ENCODE results near the gene ARHGEF38.

ARHGEF38 gene, protein sequence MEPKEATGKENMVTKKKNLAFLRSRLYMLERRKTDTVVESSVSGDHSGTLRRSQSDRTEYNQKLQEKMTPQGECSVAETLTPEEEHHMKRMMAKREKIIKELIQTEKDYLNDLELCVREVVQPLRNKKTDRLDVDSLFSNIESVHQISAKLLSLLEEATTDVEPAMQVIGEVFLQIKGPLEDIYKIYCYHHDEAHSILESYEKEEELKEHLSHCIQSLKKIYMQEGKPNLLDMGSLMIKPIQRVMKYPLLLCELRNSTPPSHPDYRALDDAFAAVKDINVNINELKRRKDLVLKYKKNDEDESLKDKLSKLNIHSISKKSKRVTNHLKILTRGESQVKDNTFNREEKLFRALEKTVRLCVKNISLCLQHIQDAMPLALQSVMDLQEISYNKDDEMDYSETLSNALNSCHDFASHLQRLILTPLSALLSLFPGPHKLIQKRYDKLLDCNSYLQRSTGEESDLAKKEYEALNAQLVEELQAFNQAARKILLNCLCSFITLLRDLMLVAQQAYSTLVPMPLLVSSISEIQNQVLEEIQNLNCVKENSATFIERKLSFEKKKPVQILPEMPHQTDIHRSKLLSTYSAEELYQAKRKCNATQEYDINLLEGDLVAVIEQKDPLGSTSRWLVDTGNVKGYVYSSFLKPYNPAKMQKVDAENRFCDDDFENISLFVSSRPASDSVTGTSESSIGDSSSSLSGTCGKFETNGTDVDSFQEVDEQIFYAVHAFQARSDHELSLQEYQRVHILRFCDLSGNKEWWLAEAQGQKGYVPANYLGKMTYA

DNA sequence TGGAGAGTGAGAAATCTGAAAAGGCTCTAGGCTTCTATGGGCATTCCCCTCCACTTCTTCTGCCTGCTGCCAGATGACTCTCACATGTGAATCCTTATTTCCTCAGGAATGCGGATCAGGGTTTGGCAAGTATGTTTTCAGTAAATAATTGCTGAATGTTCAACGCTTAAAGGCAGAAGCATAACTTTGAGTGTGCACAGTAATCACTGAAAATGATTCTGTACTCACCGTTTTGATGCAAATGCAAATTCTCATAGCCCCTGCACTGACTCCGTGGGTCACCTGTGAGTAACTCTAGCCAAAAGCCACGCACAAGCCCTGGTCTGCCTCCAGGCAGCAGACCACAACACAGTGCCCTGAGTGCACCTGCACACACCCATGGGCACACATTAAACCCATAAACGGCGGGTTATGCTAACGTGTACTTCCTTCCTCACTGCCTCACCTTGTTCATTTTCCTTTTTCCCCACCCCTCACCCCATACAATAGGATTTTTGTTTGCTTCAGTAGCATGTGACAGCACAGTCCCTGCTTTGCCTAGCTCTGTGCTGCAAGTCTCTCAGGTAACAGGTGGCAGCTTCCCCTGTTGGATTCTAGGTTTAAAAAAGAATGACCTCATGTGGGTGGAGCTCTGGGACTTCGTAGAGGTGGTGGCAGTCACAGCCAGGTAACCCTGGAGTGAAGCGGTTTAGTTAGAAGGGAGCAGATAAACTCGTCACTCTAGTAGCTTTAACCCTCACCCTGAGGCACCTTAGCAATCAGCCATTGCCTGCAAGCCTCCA, at the start of gene ARHGEF38:
Gene ARHGEF38 (plus strand): TSS at position 656 of the 782 bp plus-strand sequence. CDS start 146 bp downstream, outside the sequence.
- DNase-seq (ENCODE audit: low spot score), result no peak

DNA sequence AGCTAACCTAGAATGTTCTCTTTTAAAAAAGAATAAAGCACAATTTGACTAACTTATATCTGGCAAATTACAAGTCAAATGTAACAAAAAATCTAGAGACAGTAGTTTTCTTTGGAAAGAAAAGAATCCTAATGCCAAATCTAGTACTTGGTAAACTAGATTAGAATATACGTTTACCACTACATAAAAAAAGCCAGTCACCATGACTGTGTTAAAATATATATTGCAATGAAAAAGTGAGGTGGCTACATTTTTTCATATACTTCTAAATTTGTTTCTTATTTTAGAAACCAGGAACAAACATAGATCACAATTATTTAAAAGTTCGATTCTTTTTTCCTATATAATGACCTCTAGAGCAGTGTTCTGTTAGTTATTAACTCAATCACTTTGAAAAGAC, 48.9 kb upstream of the ARHGEF38 start:
- DNase-seq (ENCODE audit: low spot score), result no peak

DNA sequence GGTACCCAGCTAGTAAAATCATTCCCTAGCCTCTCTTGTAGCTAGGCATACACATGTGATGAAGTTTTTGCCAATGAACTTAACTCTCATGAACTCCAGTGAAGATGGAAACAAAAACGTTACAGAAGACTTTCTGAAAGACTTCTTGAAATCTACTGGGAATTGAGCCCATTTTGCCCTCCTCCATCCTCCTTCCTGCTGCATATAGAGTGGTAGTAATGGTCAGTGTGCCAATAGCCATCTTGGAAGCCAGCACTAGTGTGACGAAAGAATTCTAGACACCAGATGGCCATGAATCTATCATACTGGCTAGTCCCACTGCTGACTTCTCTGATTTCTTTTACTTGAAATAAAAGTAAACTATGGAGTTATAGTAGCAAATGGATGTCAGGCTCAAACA, 47.7 kb upstream of the ARHGEF38 start:
- DNase-seq (ENCODE audit: low spot score), result peak; percentile 9

DNA sequence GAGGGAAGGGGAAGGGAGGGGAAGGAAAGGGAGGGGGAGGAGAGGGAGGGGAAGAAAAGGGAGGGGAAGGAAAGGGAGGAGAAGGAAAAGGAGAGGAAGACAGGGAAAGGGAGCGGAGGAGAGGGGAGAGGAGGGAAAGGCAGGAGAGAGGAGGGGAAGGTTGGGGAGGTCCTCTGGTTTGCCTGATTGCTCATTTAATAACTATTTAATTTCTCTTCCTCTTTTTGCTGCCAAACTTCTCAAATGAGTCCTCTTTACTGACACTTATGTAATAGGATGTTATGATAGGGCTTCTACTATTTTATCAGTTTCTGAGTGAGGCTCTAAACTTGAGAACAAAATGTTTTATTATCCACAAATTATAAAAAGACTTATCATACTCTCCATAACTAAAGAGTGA, 43.1 kb upstream of the ARHGEF38 start:
- DNase-seq (ENCODE audit: low spot score), result no peak

DNA sequence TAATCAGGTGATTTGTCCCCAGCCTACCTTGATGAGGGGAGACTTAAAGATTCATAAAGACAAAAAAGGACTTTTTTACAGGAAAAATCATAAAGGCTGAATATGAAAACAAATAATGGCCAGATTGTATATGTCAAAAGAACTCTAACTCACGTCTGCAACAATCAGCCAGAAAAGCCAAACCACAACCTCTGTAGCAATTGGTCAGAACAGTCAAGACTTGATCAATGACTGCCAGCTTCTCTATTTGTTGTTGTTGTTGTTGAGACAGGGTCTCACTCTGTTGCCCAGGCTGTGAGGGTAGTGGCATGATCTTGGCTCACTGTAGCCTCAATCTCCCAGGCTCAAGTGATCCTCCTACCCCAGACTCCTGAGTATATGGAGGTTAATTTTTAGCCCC, 42.7 kb upstream of the ARHGEF38 start:
- DNase-seq (ENCODE audit: low spot score), result no peak

DNA sequence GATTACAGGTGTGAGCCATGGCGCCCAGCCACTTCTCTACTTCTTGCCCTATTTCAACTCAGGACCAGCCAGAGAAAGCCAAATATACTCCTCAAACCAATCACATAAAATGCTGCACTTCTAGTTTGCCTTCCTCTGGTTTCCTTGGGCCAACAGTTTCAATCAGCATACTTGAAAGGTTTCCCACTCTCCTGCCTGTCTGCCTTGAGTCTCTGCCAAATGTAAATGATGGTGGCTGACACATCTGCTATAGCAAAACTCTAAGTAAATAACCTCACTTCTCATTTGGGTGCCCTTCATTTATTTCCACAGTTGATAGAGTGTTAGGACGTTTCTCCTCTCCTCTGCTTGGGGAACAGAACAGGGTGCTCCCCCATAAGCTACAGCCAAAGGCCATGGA, 42.2 kb upstream of the ARHGEF38 start:
- no peak for DNase-seq (ENCODE audit: low spot score)

DNA sequence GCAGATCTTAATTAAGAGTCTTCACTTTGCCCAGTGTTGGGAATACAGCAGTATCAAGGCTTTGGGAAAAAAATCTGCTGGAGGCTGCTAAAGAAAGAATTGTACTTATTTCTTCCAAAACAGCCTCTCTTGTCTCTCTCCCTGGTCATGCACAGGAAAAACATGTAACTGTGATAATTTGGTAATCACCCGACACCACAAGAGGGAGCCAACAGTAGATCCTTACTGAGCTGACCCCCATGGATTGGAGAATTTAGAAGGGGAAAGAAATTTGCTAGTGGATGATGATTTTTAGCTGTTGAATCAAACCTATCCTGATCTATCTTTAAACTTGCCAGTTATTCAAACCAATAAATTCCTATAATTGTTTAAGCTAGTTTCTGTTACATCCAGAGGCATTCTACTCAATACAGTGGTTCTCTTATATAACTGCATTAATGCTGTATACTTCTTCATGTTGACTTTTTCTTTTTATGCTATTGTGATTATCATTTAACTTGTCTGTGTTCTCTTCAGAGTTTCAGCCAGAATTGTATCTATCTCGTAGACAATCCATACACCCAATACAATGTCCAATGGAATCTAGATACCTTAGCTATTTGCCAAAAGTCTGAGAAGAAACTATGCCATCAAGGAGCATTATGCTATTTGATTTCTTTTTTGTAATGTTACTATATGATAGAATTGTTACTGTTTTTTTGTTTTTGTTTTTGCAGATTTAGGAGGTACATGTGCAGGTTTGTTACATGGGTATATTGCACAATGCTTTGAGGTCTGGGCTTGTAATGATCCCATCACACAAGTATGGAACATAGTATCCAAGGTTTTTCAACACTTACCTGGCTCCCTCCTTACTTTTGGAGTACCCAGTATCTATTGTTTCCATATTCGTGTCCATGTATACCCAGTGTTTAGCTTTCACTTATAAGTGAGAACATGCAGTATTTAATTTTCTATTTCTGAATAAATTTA, 31.3 kb upstream of the ARHGEF38 start:
- DNase-seq (ENCODE audit: low spot score), result peak; percentile 62

DNA sequence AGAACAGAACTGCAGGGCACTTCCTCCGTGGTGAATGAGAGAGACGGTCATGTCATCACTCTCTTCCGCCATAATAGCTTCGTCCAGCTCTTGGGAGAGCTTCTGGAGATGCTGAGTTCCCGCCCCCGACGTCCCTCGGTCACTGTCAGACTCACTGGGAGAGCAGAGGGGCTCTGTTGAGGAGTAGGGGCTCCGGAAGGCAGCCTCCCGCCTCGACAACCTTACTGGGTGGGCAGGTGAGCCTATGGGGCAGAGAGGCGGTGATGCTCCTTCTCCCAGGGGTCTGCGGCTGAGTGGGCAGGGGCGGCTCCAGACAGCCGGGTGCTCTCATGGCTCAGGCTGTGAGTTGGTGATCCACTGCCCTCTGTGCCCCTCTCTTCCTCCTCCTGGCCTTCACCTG, 25.8 kb upstream of the ARHGEF38 start:
- DNase-seq (ENCODE audit: low spot score), result no peak

DNA sequence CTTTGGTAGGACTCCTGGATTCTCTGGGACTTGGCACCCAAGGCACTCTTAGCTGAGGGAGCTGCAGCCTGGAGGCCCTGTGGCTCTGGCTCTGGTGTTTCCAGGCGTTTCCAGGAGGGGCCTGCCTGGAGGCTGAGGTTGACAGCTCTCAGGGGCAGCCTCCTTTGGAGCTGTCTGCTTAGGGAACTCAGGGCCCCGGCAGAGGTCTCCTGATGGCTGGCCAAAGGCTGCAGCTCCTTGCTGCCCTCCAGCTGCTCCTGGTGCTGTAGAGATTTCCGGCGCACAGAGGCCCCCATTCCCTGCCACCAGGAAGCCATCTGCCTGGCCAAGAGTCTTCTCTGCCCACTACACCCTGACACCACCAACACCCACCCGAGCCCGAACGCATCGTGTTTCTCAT, 25.3 kb upstream of the ARHGEF38 start:
- DNase-seq (ENCODE audit: low spot score), result no peak

DNA sequence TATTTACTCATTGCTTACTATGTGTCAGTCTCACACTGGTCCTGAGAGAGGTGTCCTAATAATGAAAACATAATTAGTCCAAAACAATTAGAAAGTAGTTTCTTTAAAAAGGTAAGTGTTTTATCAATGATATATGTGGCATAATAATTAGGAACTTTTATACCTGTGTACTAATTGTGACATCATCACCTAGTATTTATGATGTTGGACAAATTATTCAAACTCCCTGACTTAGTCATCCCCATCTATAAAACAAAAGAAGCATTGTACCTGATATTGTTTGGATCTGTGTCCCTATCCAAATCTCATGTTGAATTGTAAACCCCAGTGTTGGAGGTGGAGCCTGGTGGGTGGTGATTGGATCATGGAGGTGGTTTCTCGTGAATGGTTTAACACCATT, 15.8 kb upstream of the ARHGEF38 start:
- DNase-seq (ENCODE audit: low spot score), result no peak

DNA sequence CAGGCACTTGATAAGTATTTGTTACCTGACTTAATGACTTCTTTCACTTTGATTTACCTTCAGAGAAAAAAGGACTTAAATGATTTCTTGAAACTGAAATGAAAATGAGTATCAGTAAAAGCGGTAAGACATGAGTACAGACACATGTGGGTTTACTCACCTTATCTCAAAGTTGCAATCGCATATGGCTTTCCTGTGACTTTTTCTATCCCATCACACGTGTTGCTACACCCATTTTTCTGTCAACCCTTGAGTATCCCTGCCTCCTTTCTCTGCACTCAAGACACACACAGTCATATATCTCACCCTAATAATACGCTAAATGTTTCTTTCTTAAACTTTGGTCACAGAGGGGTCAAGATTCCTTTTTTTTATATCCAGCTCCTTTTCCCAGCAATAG, 11.0 kb upstream of the ARHGEF38 start:
- no peak for DNase-seq (ENCODE audit: low spot score)

DNA sequence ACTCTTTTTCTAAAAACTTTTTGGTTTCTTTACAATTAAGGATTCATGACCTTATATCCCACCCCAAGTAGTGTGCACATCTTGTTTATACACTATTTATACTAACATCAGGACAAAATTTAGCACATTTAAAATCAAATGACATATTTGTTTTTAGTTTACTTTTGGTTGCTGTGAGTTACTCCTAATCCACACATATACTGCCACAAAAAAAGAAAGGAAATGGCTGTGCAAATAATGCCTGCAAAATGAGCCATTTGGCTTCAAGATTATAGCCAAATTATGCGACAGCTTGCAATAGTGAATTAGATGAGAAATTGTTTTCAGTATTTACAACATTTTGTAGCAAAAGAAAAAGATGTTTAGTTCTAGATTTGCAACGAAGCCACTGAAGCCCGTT, 10.4 kb upstream of the ARHGEF38 start:
- DNase-seq (ENCODE audit: low spot score), result no peak

DNA sequence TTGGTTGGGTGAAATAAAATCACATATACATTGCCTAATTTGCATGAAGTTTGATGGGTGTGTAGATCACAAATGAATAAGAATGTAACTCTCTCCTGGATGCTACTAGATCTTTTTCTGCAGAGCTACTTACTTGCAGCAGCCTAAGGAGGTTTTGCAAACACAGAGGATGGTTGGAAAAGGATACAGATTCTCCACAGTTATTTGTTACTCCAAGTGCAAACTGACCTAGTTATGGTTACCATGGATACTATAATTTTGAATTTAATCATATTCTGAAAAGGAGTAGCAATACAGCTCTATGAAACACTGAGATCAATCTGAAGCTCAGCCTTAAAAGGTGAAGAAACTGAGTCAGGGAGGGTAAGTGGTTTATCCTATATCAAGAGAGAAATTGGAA, 9.1 kb upstream of the ARHGEF38 start:
- DNase-seq (ENCODE audit: low spot score), result no peak

DNA sequence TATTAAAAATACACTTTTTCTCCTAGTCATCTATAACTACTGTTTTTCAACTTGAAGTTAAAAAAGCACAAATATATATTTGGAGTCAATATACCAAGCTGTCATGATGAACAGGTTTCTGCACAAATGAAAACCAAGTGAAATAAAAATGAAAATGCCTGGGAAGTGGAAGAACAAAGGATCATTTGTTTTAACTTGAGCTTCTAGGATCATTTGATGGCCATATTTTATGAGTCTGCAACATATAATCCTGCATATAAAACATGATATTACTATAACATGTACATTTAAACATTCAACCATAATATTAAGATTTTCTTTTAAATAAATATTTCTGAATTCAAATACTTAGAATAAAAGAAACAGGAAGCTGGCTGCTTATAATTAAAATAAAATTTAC, 8.5 kb upstream of the ARHGEF38 start:
- no peak for DNase-seq (ENCODE audit: low spot score)

DNA sequence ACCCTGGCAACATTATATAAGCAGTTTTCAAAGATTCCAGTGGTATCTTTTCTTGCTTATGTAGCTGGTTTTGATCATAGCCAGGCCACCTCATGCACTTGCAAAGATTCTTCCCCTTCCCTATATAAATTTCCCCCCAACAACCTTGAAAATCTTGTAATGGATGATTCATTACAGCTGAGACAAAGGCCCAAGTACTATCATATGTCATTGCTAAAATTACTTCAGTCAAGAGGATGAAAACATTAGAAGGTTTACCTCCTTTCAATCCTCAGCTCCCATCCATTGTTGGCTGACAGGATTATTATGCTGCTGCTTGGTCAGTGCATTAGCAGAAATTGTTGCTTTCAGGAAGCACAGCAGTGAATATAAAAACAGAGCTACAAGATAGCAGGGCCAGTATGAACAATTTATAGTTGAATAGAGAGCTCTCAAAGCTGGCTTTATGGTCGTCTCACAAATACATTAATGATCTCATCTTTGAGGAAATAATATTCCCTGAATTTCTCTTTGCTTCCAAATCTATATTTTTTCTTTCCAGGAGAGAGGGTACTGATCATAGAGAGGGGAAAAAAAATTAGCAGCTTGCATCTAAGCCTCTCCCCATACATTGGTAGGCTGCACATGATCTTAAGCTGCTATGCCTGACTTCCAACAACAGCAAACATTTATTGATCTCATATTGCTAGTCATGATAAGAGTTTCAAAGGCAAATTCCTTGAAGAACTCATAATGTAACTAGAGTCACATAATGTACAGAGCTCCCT, 7.7 kb upstream of the ARHGEF38 start:
- no peak for DNase-seq (ENCODE audit: low spot score)

DNA sequence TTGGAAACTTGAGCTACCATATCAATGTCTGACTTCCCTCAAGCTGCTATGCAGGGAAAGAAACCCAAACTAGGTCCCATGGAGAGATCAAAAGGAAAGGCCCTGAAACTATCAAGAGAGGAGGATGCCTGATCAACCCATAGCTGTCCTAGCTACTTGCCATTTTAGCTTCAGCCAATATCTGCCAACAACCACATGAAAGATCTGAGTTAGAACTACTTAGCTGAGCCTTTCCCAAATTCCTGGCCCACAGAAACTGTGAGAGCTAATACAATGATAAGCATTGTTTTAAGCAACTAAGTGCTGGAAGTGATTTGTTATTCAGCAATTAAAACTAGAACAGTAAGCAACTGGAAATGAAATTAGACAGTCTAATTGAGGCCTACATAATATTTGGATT, 6.3 kb upstream of the ARHGEF38 start:
- DNase-seq (ENCODE audit: low spot score), result peak; percentile 46

DNA sequence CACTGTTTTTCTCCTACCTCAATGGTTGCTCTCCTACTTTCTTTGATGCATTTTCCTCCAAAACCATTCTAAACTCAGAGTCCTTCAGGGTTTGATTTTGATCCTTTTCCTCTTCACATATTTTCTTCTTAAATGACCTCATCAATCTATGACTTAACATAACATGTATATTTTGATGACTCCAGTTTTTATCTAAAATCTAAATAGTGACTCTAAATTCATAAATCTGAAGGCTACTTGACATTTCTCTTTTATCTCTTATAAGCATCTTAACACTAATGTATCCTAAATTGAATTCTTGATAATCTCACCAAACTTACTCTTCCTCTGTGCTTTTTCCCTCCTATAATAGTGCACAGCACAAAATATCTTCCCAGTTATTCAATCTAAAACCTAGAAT, 4.7 kb upstream of the ARHGEF38 start:
- no peak for DNase-seq (ENCODE audit: low spot score)

DNA sequence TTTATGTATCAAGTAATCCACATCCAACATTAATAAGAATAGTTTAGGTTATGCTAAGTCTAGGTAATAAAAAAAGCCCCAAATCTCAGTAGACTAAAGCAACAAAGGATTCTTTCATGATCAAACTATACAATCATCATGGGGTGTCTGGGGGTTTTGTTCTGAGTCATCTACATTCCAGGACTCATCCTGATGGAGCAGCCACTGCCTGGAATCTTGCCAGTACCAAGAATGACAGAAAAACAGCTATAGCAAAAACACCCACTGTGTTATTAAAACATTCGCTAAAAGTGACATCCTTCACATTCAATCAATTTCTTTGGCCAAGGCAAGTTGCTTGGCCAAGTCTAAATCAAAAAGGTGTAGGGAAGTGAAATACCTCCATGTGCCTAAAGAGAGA, 3.9 kb upstream of the ARHGEF38 start:
- DNase-seq (ENCODE audit: low spot score), result no peak

DNA sequence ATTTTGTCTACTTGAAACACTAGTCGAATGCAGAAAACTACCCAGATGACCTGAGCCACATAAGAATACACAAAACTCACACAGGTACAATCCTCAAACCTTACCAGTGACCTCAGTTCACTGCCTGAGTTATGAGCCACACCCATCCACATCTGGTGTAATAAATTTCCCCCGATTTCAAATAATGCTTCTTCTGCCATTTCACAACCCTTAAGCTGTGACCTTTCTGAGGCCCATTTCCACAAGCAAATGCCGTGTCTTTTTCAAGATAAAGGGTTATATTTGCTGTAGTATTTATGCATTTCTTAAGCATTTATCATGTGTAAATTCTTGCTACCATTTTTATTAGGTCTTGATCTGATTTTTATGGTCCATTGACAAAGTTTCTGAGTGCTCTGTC, 1.8 kb upstream of the ARHGEF38 start:
- no peak for DNase-seq (ENCODE audit: low spot score)

DNA sequence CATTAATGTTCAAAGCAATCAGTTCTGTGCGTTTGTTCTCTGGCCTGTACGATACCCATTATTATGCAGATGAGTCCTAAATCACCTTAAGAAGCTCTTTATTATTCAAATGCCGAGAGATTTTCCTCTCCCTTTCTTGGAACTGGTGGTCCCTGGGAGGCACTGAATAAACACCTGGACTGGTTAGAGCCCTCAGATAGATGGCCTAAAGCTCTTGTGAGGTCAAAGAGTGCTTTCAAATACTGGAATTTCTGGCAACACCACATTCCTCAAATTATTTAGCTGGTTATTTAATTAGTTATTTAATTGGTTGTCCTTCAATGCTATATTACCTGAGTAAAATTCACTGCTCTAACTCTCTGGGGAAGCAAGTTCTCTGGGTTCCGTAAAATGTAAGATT, 3.0 kb downstream of the ARHGEF38 start:
- no peak for DNase-seq (ENCODE audit: low spot score)

DNA sequence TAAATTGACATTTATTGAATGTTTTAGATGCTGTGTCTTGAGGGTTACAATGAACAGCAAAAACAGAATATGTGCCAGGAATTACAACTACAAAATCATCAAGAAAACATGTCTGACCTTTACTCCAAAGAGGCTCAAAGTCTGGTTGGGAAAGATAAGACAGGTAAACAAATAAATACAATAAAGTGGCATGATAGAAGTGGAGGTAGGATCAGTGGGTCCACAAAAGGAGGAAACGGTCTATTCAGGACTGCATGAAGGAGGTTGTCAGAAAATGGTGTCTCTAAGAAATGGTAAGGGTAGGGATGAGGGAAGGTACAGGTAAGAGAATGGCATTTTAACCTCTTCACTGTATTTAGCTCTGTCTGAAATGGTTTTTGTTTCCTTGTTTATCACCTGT, 3.8 kb downstream of the ARHGEF38 start:
- DNase-seq (ENCODE audit: low spot score), result no peak
